DMS53 treated with DMSO at 0.1 percent for 48 hours (cell line): ENCODE measurements around the gene MEF2A.

Experiments
- DNase-seq: peaks from one replicate; lab custom pipeline; 2025; ENCODE audit not compliant: unreplicated experiment; lab: John Stamatoyannopoulos, UW

The MEF2A gene

GRCh38 chr15:99562238-99562637 is 3.5 kb upstream of the MEF2A start:
- DNase-seq = no peak

- peak; percentile 21 for DNase-seq
These were observed 1.3 kb upstream of the MEF2A start for GRCh38 chr15:99564221-99565048.

- peak; percentile 21 for DNase-seq
These were observed 810 bp upstream of the MEF2A start for GRCh38 chr15:99565049-99565298.

GRCh38 chr15:99566157-99566897 is 543 bp downstream of the MEF2A start:
- DNase-seq = no peak

GRCh38 chr15:99568625-99569352 is 3.0 kb downstream of the MEF2A start:
- no peak for DNase-seq

- no peak for DNase-seq
These were observed 5.5 kb downstream of the MEF2A start for GRCh38 chr15:99571299-99571698.

GRCh38 chr15:99574048-99574447 is 8.3 kb downstream of the MEF2A start:
- DNase-seq = no peak

GRCh38 chr15:99574502-99574901 is 8.7 kb downstream of the MEF2A start:
- DNase-seq = no peak

- no peak for DNase-seq
These were observed 13.0 kb downstream of the MEF2A start for GRCh38 chr15:99578809-99579208.

- no peak for DNase-seq
These were observed 14.3 kb downstream of the MEF2A start for GRCh38 chr15:99580076-99580475.

GRCh38 chr15:99582508-99582960 is 16.8 kb downstream of the MEF2A start:
- no peak for DNase-seq

- no peak for DNase-seq
These were observed 18.4 kb downstream of the MEF2A start for GRCh38 chr15:99584081-99584600.

GRCh38 chr15:99586121-99586520 is 20.3 kb downstream of the MEF2A start:
- DNase-seq = no peak

GRCh38 chr15:99589801-99590200 is 24.0 kb downstream of the MEF2A start:
- DNase-seq = no peak

GRCh38 chr15:99590913-99591646 is 25.3 kb downstream of the MEF2A start:
- DNase-seq = no peak

- no peak for DNase-seq
These were observed 26.5 kb downstream of the MEF2A start for GRCh38 chr15:99592145-99592791.

- no peak for DNase-seq
These were observed 27.3 kb downstream of the MEF2A start for GRCh38 chr15:99593070-99593469.

- no peak for DNase-seq
These were observed 29.1 kb downstream of the MEF2A start for GRCh38 chr15:99594916-99595315.

- no peak for DNase-seq
These were observed 32.5 kb downstream of the MEF2A start for GRCh38 chr15:99598296-99598695.

GRCh38 chr15:99603828-99604227 is 38.0 kb downstream of the MEF2A start:
- no peak for DNase-seq
